SK-N-SH treated with all-trans-retinoic acid at 6 μM for 48 hours (cell line): ENCODE data around the gene ATAD3C.
"Not testable (repeated sequence)": the region's sequence is repeated elsewhere in the genome, so short reads cannot be mapped to it uniquely, and the experiment has no call there.

ENCODE experiments used
- ATAC-seq: fragments of 200-7000 bp; cut with Tn5 transposase; 3 replicates; pipeline ENCODE4 v1.9.1; 2020; ENCODE audit warnings: mild to moderate bottlenecking, moderate library complexity
- ARNTL ChIP-seq: fragments of 450-650 bp; formaldehyde crosslinking; IDR thresholded peaks from 2 replicates; pipeline ENCODE4 v1.5.0; 2020; ENCODE audit warnings: low read depth, mild to moderate bottlenecking, moderate library complexity, borderline replicate concordance
- BACH2 ChIP-seq: fragments of 250-450 bp; sonication (Bioruptor Pico); IDR thresholded peaks from 2 replicates; pipeline ENCODE4 v1.9.0; 2021; ENCODE audit warnings: mild to moderate bottlenecking, borderline replicate concordance
- CREB5 ChIP-seq: fragments of 250-450 bp; sonication (Bioruptor Pico); IDR thresholded peaks from 2 replicates; pipeline ENCODE4 v1.5.1; 2020; ENCODE audit warnings: low read depth, mild to moderate bottlenecking, moderate library complexity
- CSDC2 ChIP-seq: fragments of 250-450 bp; sonication (Bioruptor Pico); IDR thresholded peaks from 2 replicates; pipeline ENCODE4 v1.5.0; 2020; ENCODE audit warnings: mild to moderate bottlenecking, moderate library complexity
- CSRNP3 ChIP-seq: fragments of 250-450 bp; sonication (Bioruptor Pico); IDR thresholded peaks from 2 replicates; pipeline ENCODE4 v1.5.1; 2021; ENCODE audit warnings: mild to moderate bottlenecking, moderate library complexity
- ESRRG ChIP-seq: fragments of 250-450 bp; sonication (Bioruptor Pico); IDR thresholded peaks from 2 replicates; pipeline ENCODE4 v1.6.1; 2021; ENCODE audit warnings: mild to moderate bottlenecking
- GLIS3 ChIP-seq: fragments of 250-450 bp; sonication (Bioruptor Pico); IDR thresholded peaks from 2 replicates; pipeline ENCODE4 v1.5.0; 2020; ENCODE audit warnings: mild to moderate bottlenecking, moderate library complexity
- ISL1 ChIP-seq: fragments of 250-450 bp; sonication (Bioruptor Pico); IDR thresholded peaks from 2 replicates; pipeline ENCODE4 v2.1.2; 2022; ENCODE audit warnings: mild to moderate bottlenecking, moderate library complexity
- OSR1 ChIP-seq: fragments of 250-450 bp; sonication (Bioruptor Pico); IDR thresholded peaks from 2 replicates; pipeline ENCODE4 v1.8.0; 2022; ENCODE audit warnings: moderate library complexity, mild to moderate bottlenecking, inconsistent platforms
- PATZ1 ChIP-seq: fragments of 250-450 bp; sonication (Bioruptor Pico); IDR thresholded peaks from 2 replicates; pipeline ENCODE4 v1.8.0; 2020; ENCODE audit warnings: mild to moderate bottlenecking, moderate library complexity, borderline replicate concordance
- POU6F1 ChIP-seq: fragments of 250-450 bp; sonication (Bioruptor Pico); IDR thresholded peaks from 2 replicates; pipeline ENCODE4 v1.8.0; 2021; ENCODE audit warnings: low read depth, mild to moderate bottlenecking, moderate library complexity, borderline replicate concordance
- PPARA ChIP-seq: fragments of 250-450 bp; sonication (Bioruptor Pico); IDR thresholded peaks from 2 replicates; pipeline ENCODE4 v1.5.0; 2020; ENCODE audit warnings: mild to moderate bottlenecking, borderline replicate concordance
- SNAI2 ChIP-seq: fragments of 250-450 bp; sonication (Bioruptor Pico); IDR thresholded peaks from 2 replicates; pipeline ENCODE4 v1.5.0; 2020; ENCODE audit warnings: mild to moderate bottlenecking, moderate library complexity
- TCF4 ChIP-seq: fragments of 250-450 bp; sonication (Bioruptor Pico); IDR thresholded peaks from 2 replicates; pipeline ENCODE4 v1.8.0; 2021; ENCODE audit warnings: mild to moderate bottlenecking, moderate library complexity, borderline replicate concordance
- TSHZ2 ChIP-seq: fragments of 250-450 bp; sonication (Bioruptor Pico); IDR thresholded peaks from 2 replicates; pipeline ENCODE4 v1.5.0; 2020; ENCODE audit warnings: mild to moderate bottlenecking, moderate library complexity
- ZC3H10 ChIP-seq: fragments of 250-450 bp; sonication (Bioruptor Pico); IDR thresholded peaks from 2 replicates; pipeline ENCODE4 v1.5.1; 2021; ENCODE audit warnings: mild to moderate bottlenecking, moderate library complexity
- ZNF565 ChIP-seq: fragments of 450-650 bp; formaldehyde crosslinking; conservative IDR thresholded peaks from 2 replicates; pipeline ENCODE4 v1.5.0; 2020; ENCODE audit warnings: low read depth, mild to moderate bottlenecking, moderate library complexity
- ZNF70 ChIP-seq: fragments of 450-650 bp; formaldehyde crosslinking; IDR thresholded peaks from 2 replicates; pipeline ENCODE4 v1.5.0; 2020; ENCODE audit warnings: mild to moderate bottlenecking, moderate library complexity

ATAD3C gene

GRCh38 chr1:1455366-1455884, 5.9 kb downstream of the ATAD3C start:
- no peak for ATAC-seq
- no peak for TF ChIP-seq PATZ1 (CRISPR knock-in tag)
- no peak for TF ChIP-seq POU6F1 (CRISPR knock-in tag)
- TF ChIP-seq CSDC2 (CRISPR knock-in tag) = no peak
- TF ChIP-seq ZNF565 = no peak
- no peak for TF ChIP-seq TSHZ2
- TF ChIP-seq ARNTL (CRISPR knock-in tag) = no peak
- TF ChIP-seq PPARA (CRISPR knock-in tag) = no peak
- TF ChIP-seq BACH2 (CRISPR knock-in tag) = no peak

- ATAC-seq = peak; percentile 35; the same call in 2 of the 3 replicates
Observed at GRCh38 chr1:1455934-1456333, 6.4 kb downstream of the ATAD3C start.

GRCh38 chr1:1456683-1457255, 7.3 kb downstream of the ATAD3C start:
- not testable (repeated sequence) for ATAC-seq

GRCh38 chr1:1459156-1459555, 9.7 kb downstream of the ATAD3C start:
- ATAC-seq = not testable (repeated sequence)

- not testable (repeated sequence) for ATAC-seq
Observed at GRCh38 chr1:1459711-1460110, 10.2 kb downstream of the ATAD3C start.

- ATAC-seq = no peak
- TF ChIP-seq POU6F1 (CRISPR knock-in tag) = no peak
- TF ChIP-seq ARNTL (CRISPR knock-in tag) = no peak
- TF ChIP-seq CSRNP3 (CRISPR knock-in tag) = no peak
- TF ChIP-seq OSR1 (CRISPR knock-in tag) = no peak
- no peak for TF ChIP-seq CREB5 (CRISPR knock-in tag)
- TF ChIP-seq ZC3H10 (CRISPR knock-in tag) = no peak
- no peak for TF ChIP-seq ZNF70 (CRISPR knock-in tag)
- TF ChIP-seq TCF4 = no peak
- no peak for TF ChIP-seq GLIS3
- no peak for TF ChIP-seq TSHZ2
- no peak for TF ChIP-seq SNAI2 (CRISPR knock-in tag)
- TF ChIP-seq ISL1 (CRISPR knock-in tag) = no peak
- TF ChIP-seq ESRRG (CRISPR knock-in tag) = no peak
Observed at GRCh38 chr1:1460540-1461130, 11.1 kb downstream of the ATAD3C start.
